Testis (tissue), 2 donors: ENCODE measurements around the gene C3orf20.

Source experiments
- POLR2A ChIP-seq: fragments of 450-650 bp; IDR thresholded peaks from one replicate; pipeline ENCODE4 v1.6.1; 2017; ENCODE audit warnings: antibody characterized with exemption, mild to moderate bottlenecking, moderate library complexity
- TF ChIP-seq, protein P1 (sequence below), 3 experiments: fragments of 450-650 bp in 2 of 3; fragments of 200-600 bp in 1 of 3; sonication (generic) in 1 of 3; IDR thresholded peaks; one replicate each; pipeline ENCODE4 v1.5.1; 2016 to 2019; ENCODE audit warnings: antibody characterized with exemption in 3 of 3, mild to moderate bottlenecking in 2 of 3, moderate library complexity in 1 of 3

DNA sequence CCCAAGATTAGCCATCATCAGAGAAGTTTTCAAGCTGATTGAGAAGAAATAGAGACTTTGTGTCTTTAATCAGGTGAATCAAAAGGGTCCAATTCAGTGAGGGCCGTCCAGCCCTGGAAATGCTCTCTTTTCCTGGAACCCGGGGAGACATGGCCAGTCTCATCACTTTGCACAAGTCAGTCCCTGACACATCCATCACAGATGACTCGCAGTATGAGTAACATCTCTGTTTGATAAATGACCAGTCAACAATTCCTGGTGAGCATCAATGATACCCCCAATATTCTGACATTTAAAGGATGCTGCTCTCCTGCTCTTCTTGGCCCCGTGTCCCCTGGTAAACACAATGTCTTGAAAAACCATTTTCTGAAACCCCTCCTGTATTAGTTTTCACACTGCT, 26.7 kb downstream of the C3orf20 start:
- TF ChIP-seq, protein P1, sequence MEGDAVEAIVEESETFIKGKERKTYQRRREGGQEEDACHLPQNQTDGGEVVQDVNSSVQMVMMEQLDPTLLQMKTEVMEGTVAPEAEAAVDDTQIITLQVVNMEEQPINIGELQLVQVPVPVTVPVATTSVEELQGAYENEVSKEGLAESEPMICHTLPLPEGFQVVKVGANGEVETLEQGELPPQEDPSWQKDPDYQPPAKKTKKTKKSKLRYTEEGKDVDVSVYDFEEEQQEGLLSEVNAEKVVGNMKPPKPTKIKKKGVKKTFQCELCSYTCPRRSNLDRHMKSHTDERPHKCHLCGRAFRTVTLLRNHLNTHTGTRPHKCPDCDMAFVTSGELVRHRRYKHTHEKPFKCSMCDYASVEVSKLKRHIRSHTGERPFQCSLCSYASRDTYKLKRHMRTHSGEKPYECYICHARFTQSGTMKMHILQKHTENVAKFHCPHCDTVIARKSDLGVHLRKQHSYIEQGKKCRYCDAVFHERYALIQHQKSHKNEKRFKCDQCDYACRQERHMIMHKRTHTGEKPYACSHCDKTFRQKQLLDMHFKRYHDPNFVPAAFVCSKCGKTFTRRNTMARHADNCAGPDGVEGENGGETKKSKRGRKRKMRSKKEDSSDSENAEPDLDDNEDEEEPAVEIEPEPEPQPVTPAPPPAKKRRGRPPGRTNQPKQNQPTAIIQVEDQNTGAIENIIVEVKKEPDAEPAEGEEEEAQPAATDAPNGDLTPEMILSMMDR (IDR thresholded peaks at IDR 0.05) = no peak
- no peak for TF ChIP-seq POLR2A
